HepG2 (cell line): ENCODE data around the gene JPH3. TPM values are rescaled to one million over a fixed set of nuclear protein-coding genes. Genes with fewer than 3 reads are reported as not detected.

Experiments used
- ATAC-seq: fragments of 200-7000 bp; cut with Tn5 transposase; 3 replicates; pipeline ENCODE4 v1.9.1; 2020; ENCODE audit warnings: mild to moderate bottlenecking, moderate library complexity
- BruUV-seq: library from RNA; stranded (reverse); fragments of 400-500 nt; replicated peaks from 2 replicates; lab custom pipeline; 2021; lab: Mats Ljungman, UMichigan
- CTCF ChIA-PET: fragments of 300-600 bp; formaldehyde crosslinking; extraction: SDS; loops from one replicate; lab custom pipeline; 2021; ENCODE audit warnings: low total read pairs, inconsistent platforms, low intra/inter-chr PET ratio; lab: Yijun Ruan, JAX
- POLR2A ChIA-PET: fragments of 350-600 bp; sonication (Branson Sonifier 250); formaldehyde crosslinking; loops from one replicate; lab custom pipeline; 2020; ENCODE audit warnings: antibody characterized with exemption, inconsistent platforms; lab: Yijun Ruan, JAX
- DNase-seq: peaks from one replicate; pipeline ENCODE4 v3.0.0-alpha.2; 2015; ENCODE audit warnings: low spot score
- FAIRE-seq: peaks from 3 replicates; lab custom pipeline; 2011; peaks lifted over from hg19 to GRCh38; lab: Jason Lieb, UNC
- H2AFZ ChIP-seq: one replicate; pipeline ENCODE4 v1.6.1; 2011; ENCODE audit warnings: low read length, inconsistent platforms
- H3K27ac ChIP-seq: fragments of 300-600 bp; 3 replicates; pipeline ENCODE4 v1.8.0; 2011; ENCODE audit warnings: mixed run types, mild to moderate bottlenecking, mixed read lengths, low read length, inconsistent platforms; ENCODE audit not compliant: insufficient read depth; ENCODE audit errors: extremely low read length
- H3K27me3 ChIP-seq, 2 experiments: fragments of 200-600 bp in 1 of 2; 2 replicates in 1 of 2; 3 replicates in 1 of 2; pipeline versions ENCODE4 v1.6.0 to v1.8.0; 2011; ENCODE audit warnings: low read length in 2 of 2, mild to moderate bottlenecking in 2 of 2, moderate library complexity in 2 of 2, inconsistent platforms in 1 of 2; ENCODE audit not compliant: insufficient read depth in 2 of 2, control insufficient read depth in 1 of 2
- H3K36me3 ChIP-seq, 2 experiments: fragments of 200-600 bp in 1 of 2; replicated peaks in 1 of 2; 2 replicates in 1 of 2; 3 replicates in 1 of 2; pipeline versions ENCODE4 v1.5.1 to v1.8.0; 2011; ENCODE audit warnings: low read length in 2 of 2, inconsistent platforms in 1 of 2; ENCODE audit not compliant: insufficient read depth in 2 of 2, control insufficient read depth in 1 of 2
- H3K4me1 ChIP-seq: 2 replicates; pipeline ENCODE4 v1.5.1; 2012; ENCODE audit warnings: low read length, inconsistent platforms; ENCODE audit not compliant: insufficient read depth
- H3K4me2 ChIP-seq: 2 replicates; pipeline ENCODE4 v1.6.0; 2011; ENCODE audit warnings: low read depth, low read length, inconsistent platforms
- H3K4me3 ChIP-seq, 3 experiments: fragments of 200-600 bp in 1 of 3; sonication (generic), shearing (Covaris generic) in 1 of 3; replicated peaks in 1 of 3; 2 replicates each; pipeline ENCODE4 v1.5.1; 2011 to 2016; ENCODE audit warnings: low read length in 3 of 3, inconsistent platforms in 2 of 3, low read depth in 2 of 3, mild to moderate bottlenecking in 2 of 3, control low read depth in 1 of 3, mixed read lengths in 1 of 3; ENCODE audit not compliant: insufficient read depth in 1 of 3
- H3K79me2 ChIP-seq: one replicate; pipeline ENCODE4 v1.6.1; 2011; ENCODE audit warnings: low read length, inconsistent platforms; ENCODE audit not compliant: insufficient read depth
- H3K9ac ChIP-seq: 2 replicates; pipeline ENCODE4 v1.6.0; 2011; ENCODE audit warnings: mild to moderate bottlenecking, low read depth, low read length, inconsistent platforms; ENCODE audit not compliant: insufficient read depth
- H3K9me3 ChIP-seq: 2 replicates; pipeline ENCODE4 v1.5.1; 2012; ENCODE audit warnings: mild to moderate bottlenecking, low read length
- H4K20me1 ChIP-seq: 2 replicates; pipeline ENCODE4 v1.6.0; 2011; ENCODE audit warnings: inconsistent platforms, mild to moderate bottlenecking, low read length, moderate library complexity; ENCODE audit not compliant: insufficient read depth
- EEA1 ChIP-seq: sonication (generic); formaldehyde crosslinking; IDR thresholded peaks from 2 replicates; pipeline ENCODE4 v1.5.1; 2020; ENCODE audit warnings: mild to moderate bottlenecking, missing genetic modification reagents, borderline replicate concordance
- ELF4 ChIP-seq: sonication (generic); formaldehyde crosslinking; IDR thresholded peaks from 2 replicates; pipeline ENCODE4 v1.5.0; 2020; ENCODE audit warnings: missing genetic modification reagents, mild to moderate bottlenecking, moderate library complexity, borderline replicate concordance
- ESRRA ChIP-seq: sonication (generic); formaldehyde crosslinking; IDR thresholded peaks from 2 replicates; pipeline ENCODE4 v1.5.1; 2020; ENCODE audit warnings: mild to moderate bottlenecking, low read depth, missing genetic modification reagents
- FOSL2 ChIP-seq: sonication (generic); formaldehyde crosslinking; IDR thresholded peaks from 2 replicates; pipeline ENCODE4 v1.4.0; 2020; ENCODE audit warnings: missing genetic modification reagents
- MAFG ChIP-seq: sonication (generic); formaldehyde crosslinking; IDR thresholded peaks from 2 replicates; pipeline ENCODE4 v1.5.1; 2020; ENCODE audit warnings: mild to moderate bottlenecking, missing genetic modification reagents
- MAZ ChIP-seq, 2 experiments: sonication (generic) in 1 of 2; formaldehyde crosslinking in 1 of 2; IDR thresholded peaks; 2 replicates each; pipeline versions ENCODE4 v1.5.0 to v1.6.1; 2012 to 2020; ENCODE audit warnings: low read depth in 2 of 2, mild to moderate bottlenecking in 2 of 2, borderline replicate concordance in 1 of 2, improper control_type of control experiment in 1 of 2, low read length in 1 of 2, missing genetic modification reagents in 1 of 2, moderate library complexity in 1 of 2
- PCBP2 ChIP-seq: fragments of 200-400 bp; formaldehyde crosslinking; optimal IDR thresholded peaks from 2 replicates; pipeline ENCODE3; 2018; ENCODE audit warnings: low read length, low read depth; ENCODE audit not compliant: poor library complexity, severe bottlenecking
- SAP130 ChIP-seq: IDR thresholded peaks from 2 replicates; pipeline ENCODE4 v1.6.1; 2016; ENCODE audit warnings: low read depth
- SRSF4 ChIP-seq: fragments of 200-400 bp; formaldehyde crosslinking; IDR thresholded peaks from one replicate; pipeline ENCODE4 v1.6.1; 2018; ENCODE audit warnings: mild to moderate bottlenecking, low read depth, low read length, moderate library complexity; ENCODE audit not compliant: poor library complexity, severe bottlenecking
- ZNF10 ChIP-seq: sonication (generic); formaldehyde crosslinking; IDR thresholded peaks from 2 replicates; pipeline ENCODE4 v1.4.0; 2020; ENCODE audit warnings: mild to moderate bottlenecking, low read depth, missing genetic modification reagents, borderline replicate concordance
- ZNF224 ChIP-seq: sonication (generic); formaldehyde crosslinking; IDR thresholded peaks from 2 replicates; pipeline ENCODE4 v1.5.0; 2020; ENCODE audit warnings: mild to moderate bottlenecking, missing genetic modification reagents
- ZNF768 ChIP-seq: sonication (generic); formaldehyde crosslinking; IDR thresholded peaks from 2 replicates; pipeline ENCODE4 v1.4.0; 2020; ENCODE audit warnings: missing genetic modification reagents
- whole genome bisulfite sequencing: methylation state at CpG from one replicate; pipeline ENCODE4 v1.1.6; 2017; ENCODE audit warnings: low lambda C conversion rate; 5-methylcytosine and 5-hydroxymethylcytosine counted together
- in situ Hi-C: cut with HindIII; loops from 2 replicates; pipeline ENCODE4 v1.10.0; 2017; ENCODE audit warnings: low pct_unique_long_range_greater_than_20kb; ENCODE audit not compliant: extremely low pct_ligation_motif_present
- intact Hi-C: fragments of 100-400 bp; cut with micrococcal nuclease; formaldehyde crosslinking; loops from one replicate; pipeline ENCODE4 v1.10.0; 2022; ENCODE audit not compliant: unreplicated experiment
- polyA plus RNA-seq, 8 experiments: library from polyadenylated mRNA; depleted of rRNA in 3 of 8; stranded (reverse) in 7 of 8; unstranded in 1 of 8; fragments of >200 nt; fragmentation: Illumina TruSeq in 4 of 8; extraction: Trizol in 4 of 8; gene quantifications; 2 replicates each; pipeline versions ENCODE4 v1.2.1 to v1.2.3, GENCODE V29; 2011 to 2016; ENCODE audit warnings: low read depth in 4 of 8, missing spikeins in 1 of 8, mixed read lengths in 1 of 8; ENCODE audit not compliant: insufficient read depth in 1 of 8
- total RNA-seq, 5 experiments: library from RNA; depleted of rRNA; stranded (reverse); fragments of >200 nt; fragmentation: Illumina TruSeq; extraction: Trizol; gene quantifications; 2 replicates each; pipeline ENCODE4 v1.2.3, GENCODE V29; 2016; ENCODE audit warnings: low read depth in 1 of 5
- TF ChIP-seq, protein P1 (sequence below): sonication (generic); formaldehyde crosslinking; IDR thresholded peaks from 2 replicates; pipeline ENCODE4 v1.9.0; 2022; ENCODE audit warnings: low read depth, missing genetic modification reagents
- TF ChIP-seq, protein P2 (sequence below): sonication (generic); formaldehyde crosslinking; IDR thresholded peaks from 2 replicates; pipeline ENCODE4 v1.4.0; 2020; ENCODE audit warnings: missing genetic modification reagents, mild to moderate bottlenecking, borderline replicate concordance

JPH3 gene
- total and polyA plus RNA-seq, 2 of the 13 experiments (the other 11 are each of a cell fraction or from before 2014, with no cell fraction given), result not detected

DNA sequence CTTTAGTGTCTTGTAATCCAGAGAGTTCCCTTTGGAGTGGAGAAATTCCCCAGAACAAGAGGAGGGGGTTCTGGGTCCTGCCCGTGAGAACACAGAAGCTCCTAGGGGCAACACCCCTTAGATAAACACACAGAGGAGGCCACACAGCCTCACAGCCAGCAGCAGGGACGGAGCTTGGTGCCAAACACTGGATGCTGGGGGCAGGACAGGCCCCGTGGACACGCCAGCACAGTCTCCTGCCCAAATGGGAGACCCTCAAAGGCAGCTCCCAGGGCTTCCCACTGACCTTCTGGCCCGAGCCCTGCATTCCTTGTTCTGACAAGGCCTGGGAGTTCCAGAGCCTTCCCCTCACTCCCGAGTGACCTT lies 31.8 kb upstream of the JPH3 start:
- in situ Hi-C loops (no loop called here), intact Hi-C loops (no loop called here)
- Histone ChIP-seq H3K9ac (no peak overlapping the region), H3K4me2 (peak overlapping the region; percentile 54), H4K20me1 (no peaks in the 10 kb centered on the region), H3K27ac (no peak overlapping the region), H2AFZ (no peak overlapping the region), H3K79me2 (no peaks in the 10 kb centered on the region), H3K4me3 (peak overlapping the region in 1 of 3 experiments; percentile 29; a peak in 1 of 6 replicates), H3K27me3 (peaks cover 3 to 44% of the 10 kb centered on the region in 2 experiments; a peak in 3 of 5 replicates), H3K4me1 (peaks cover 25% of the 10 kb centered on the region), H3K9me3 (no peaks in the 10 kb centered on the region), H3K36me3 (no peaks in the 10 kb centered on the region)
- ChIA-PET POLR2A (interaction anchor here (0.8 to 1.4 kb wide), 4 partner anchors 33 to 109 kb away, joined by 3 to 4 read pairs (median 3); no protein-coding TSS in a partner anchor), CTCF (interaction anchor here (0.9 to 1.6 kb wide), 4 partner anchors 18 to 109 kb away, joined by 3 to 15 read pairs (median 4); no protein-coding TSS in a partner anchor)
- ATAC-seq (no peak; the same call in 2 of the 3 replicates), FAIRE-seq (no peak), DNase-seq (no peak)
- TF ChIP-seq MAFG (CRISPR knock-in tag), result no peak
- TF ChIP-seq ZNF224 (CRISPR knock-in tag), result 0 out of 2 replicates have a peak, but pooled peaks have one; percentile 17
- TF ChIP-seq, protein P1, sequence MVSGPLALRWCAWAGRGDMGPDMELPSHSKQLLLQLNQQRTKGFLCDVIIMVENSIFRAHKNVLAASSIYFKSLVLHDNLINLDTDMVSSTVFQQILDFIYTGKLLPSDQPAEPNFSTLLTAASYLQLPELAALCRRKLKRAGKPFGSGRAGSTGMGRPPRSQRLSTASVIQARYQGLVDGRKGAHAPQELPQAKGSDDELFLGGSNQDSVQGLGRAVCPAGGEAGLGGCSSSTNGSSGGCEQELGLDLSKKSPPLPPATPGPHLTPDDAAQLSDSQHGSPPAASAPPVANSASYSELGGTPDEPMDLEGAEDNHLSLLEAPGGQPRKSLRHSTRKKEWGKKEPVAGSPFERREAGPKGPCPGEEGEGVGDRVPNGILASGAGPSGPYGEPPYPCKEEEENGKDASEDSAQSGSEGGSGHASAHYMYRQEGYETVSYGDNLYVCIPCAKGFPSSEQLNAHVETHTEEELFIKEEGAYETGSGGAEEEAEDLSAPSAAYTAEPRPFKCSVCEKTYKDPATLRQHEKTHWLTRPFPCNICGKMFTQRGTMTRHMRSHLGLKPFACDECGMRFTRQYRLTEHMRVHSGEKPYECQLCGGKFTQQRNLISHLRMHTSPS, result no peak
- no peak for TF ChIP-seq PCBP2
- TF ChIP-seq ZNF768, result peak; percentile 8; the same call in 1 of the 2 replicates
- no peak for TF ChIP-seq ZNF10 (CRISPR knock-in tag)
- no peak for TF ChIP-seq EEA1 (CRISPR knock-in tag)
- no peak for TF ChIP-seq FOSL2 (CRISPR knock-in tag)
- TF ChIP-seq, protein P2, sequence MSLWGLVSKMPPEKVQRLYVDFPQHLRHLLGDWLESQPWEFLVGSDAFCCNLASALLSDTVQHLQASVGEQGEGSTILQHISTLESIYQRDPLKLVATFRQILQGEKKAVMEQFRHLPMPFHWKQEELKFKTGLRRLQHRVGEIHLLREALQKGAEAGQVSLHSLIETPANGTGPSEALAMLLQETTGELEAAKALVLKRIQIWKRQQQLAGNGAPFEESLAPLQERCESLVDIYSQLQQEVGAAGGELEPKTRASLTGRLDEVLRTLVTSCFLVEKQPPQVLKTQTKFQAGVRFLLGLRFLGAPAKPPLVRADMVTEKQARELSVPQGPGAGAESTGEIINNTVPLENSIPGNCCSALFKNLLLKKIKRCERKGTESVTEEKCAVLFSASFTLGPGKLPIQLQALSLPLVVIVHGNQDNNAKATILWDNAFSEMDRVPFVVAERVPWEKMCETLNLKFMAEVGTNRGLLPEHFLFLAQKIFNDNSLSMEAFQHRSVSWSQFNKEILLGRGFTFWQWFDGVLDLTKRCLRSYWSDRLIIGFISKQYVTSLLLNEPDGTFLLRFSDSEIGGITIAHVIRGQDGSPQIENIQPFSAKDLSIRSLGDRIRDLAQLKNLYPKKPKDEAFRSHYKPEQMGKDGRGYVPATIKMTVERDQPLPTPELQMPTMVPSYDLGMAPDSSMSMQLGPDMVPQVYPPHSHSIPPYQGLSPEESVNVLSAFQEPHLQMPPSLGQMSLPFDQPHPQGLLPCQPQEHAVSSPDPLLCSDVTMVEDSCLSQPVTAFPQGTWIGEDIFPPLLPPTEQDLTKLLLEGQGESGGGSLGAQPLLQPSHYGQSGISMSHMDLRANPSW (CRISPR knock-in tag), result no peak
- no peak for TF ChIP-seq SRSF4
- 0 out of 2 replicates have a peak, but pooled peaks have one; percentile 12 for TF ChIP-seq ESRRA (CRISPR knock-in tag)
- 0 out of 2 replicates have a peak, but pooled peaks have one; percentile 3 for TF ChIP-seq SAP130
- no peak for TF ChIP-seq MAZ (IDR thresholded peaks at IDR 0.05; ENCODE audit: borderline replicate concordance, low read depth, low read length)
- 0 out of 2 replicates have a peak, but pooled peaks have one; percentile 31 for TF ChIP-seq MAZ (CRISPR knock-in tag; IDR thresholded peaks at IDR 0.05; ENCODE audit: low read depth)
- no peak for TF ChIP-seq ELF4
- no TSS peak for BruUV-seq
- WGBS, result 0% methylated on average over 3 of the region's 6 CpGs
